Endothelial cell of hepatic sinusoid (primary cell): ENCODE measurements around the gene C20orf141.

Experiments
- in situ Hi-C: cut with HindIII; loops from 2 replicates; pipeline ENCODE4 v1.10.0; 2017; ENCODE audit warnings: low sequenced_read_pairs

Gene C20orf141

GRCh38 chr20:2817891-2818595, 3.3 kb downstream of the C20orf141 start:
- in situ Hi-C loops = no loop called here

- in situ Hi-C loops = no loop called here
Observed at GRCh38 chr20:2820084-2820895, 5.5 kb downstream of the C20orf141 start.

- in situ Hi-C loops = no loop called here
Observed at GRCh38 chr20:2820896-2821869, 6.4 kb downstream of the C20orf141 start.

GRCh38 chr20:2822073-2822472, 7.3 kb downstream of the C20orf141 start:
- in situ Hi-C loops = no loop called here

GRCh38 chr20:2825761-2826160, 11.0 kb downstream of the C20orf141 start:
- in situ Hi-C loops = no loop called here

GRCh38 chr20:2826655-2827054, 11.9 kb downstream of the C20orf141 start:
- in situ Hi-C loops = no loop called here

- in situ Hi-C loops = no loop called here
Observed at GRCh38 chr20:2829376-2829775, 14.6 kb downstream of the C20orf141 start.

GRCh38 chr20:2831206-2831605, 16.4 kb downstream of the C20orf141 start:
- in situ Hi-C loops = loop anchor here (5.0 kb wide), 1 partner anchor 34 kb away; no protein-coding TSS in a partner anchor

- in situ Hi-C loops = loop anchor here (5.0 kb wide), 1 partner anchor 36 kb away; no protein-coding TSS in a partner anchor
Observed at GRCh38 chr20:2833761-2834160, 19.0 kb downstream of the C20orf141 start.

- in situ Hi-C loops = loop anchor here (5.0 kb wide), 1 partner anchor 37 kb away; no protein-coding TSS in a partner anchor
Observed at GRCh38 chr20:2834401-2835110, 19.8 kb downstream of the C20orf141 start.

GRCh38 chr20:2835331-2835796, 20.6 kb downstream of the C20orf141 start:
- in situ Hi-C loops = no loop called here

GRCh38 chr20:2836035-2836434, 21.2 kb downstream of the C20orf141 start:
- in situ Hi-C loops = no loop called here

GRCh38 chr20:2837221-2837960, 22.6 kb downstream of the C20orf141 start:
- in situ Hi-C loops = no loop called here

- in situ Hi-C loops = no loop called here
Observed at GRCh38 chr20:2838170-2838797, 23.5 kb downstream of the C20orf141 start.

GRCh38 chr20:2838847-2839671, 24.3 kb downstream of the C20orf141 start:
- in situ Hi-C loops = no loop called here

GRCh38 chr20:2839732-2840137, 24.9 kb downstream of the C20orf141 start:
- in situ Hi-C loops = no loop called here

GRCh38 chr20:2840138-2840966, 25.6 kb downstream of the C20orf141 start, which contains the start of the genes PCED1A and VPS16:
TSS of gene PCED1A (minus strand) at chr20:2840655. CDS start at chr20:2839912, 743 bp downstream.
TSS of gene VPS16 (plus strand) at chr20:2840745. CDS start at chr20:2840775, 30 bp downstream.
- in situ Hi-C loops = no loop called here
